SKM-1 treated with dmso at 0.1 percent for 144 hours (cell line): Measurements from ENCODE around the gene RCVRN.

Experiments used
- DNase-seq: peaks from one replicate; lab custom pipeline; 2025; ENCODE audit not compliant: unreplicated experiment; lab: John Stamatoyannopoulos, UW

Gene RCVRN

DNA sequence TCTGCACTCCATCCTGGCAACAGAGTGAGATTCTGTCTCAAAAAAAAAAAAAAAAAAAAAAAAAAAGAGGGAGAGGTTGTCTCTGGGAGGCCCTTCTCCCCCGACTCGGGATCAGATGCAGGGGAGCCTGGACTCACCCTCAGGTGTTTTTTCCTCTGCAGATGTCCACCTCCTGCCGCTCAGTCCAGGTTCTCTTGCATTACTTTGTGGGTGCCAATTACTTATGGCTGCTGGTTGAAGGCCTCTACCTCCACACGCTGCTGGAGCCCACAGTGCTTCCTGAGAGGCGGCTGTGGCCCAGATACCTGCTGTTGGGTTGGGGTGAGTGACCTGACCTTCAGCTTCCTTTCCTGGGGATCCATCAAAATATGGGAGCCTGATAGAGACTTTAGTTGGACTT, 45.3 kb downstream of the RCVRN start:
- no peak for DNase-seq

GRCh38 chr17:9855036-9855435, 50.0 kb downstream of the RCVRN start:
- DNase-seq, result no peak

DNA sequence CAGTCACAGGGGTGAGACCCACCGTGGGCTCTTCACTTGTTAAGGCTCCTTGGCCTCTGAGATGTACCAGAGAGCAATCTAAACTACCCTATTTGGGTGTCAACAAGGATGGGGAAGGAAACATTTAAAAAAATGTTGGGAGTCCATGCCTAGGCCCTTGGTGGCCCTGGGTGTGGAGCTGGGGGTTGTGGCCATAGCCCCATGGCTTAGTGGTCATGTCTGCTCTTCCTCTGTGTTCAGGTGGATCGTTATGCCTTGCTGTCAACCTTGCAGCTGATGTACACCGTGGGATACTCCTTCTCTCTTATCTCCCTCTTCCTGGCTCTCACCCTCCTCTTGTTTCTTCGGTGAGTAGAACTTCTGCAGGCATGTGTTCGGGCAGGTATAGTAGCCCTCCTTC, 50.8 kb downstream of the RCVRN start:
- DNase-seq, result no peak

GRCh38 chr17:9850151-9850550, 54.9 kb downstream of the RCVRN start:
- DNase-seq, result no peak
